GOT3 (cell line): ENCODE results near the gene C17orf113.

Source experiments
- DNase-seq: peaks from one replicate; lab custom pipeline; 2025; ENCODE audit warnings: mixed read lengths; lab: John Stamatoyannopoulos, UW

The C17orf113 gene

DNA sequence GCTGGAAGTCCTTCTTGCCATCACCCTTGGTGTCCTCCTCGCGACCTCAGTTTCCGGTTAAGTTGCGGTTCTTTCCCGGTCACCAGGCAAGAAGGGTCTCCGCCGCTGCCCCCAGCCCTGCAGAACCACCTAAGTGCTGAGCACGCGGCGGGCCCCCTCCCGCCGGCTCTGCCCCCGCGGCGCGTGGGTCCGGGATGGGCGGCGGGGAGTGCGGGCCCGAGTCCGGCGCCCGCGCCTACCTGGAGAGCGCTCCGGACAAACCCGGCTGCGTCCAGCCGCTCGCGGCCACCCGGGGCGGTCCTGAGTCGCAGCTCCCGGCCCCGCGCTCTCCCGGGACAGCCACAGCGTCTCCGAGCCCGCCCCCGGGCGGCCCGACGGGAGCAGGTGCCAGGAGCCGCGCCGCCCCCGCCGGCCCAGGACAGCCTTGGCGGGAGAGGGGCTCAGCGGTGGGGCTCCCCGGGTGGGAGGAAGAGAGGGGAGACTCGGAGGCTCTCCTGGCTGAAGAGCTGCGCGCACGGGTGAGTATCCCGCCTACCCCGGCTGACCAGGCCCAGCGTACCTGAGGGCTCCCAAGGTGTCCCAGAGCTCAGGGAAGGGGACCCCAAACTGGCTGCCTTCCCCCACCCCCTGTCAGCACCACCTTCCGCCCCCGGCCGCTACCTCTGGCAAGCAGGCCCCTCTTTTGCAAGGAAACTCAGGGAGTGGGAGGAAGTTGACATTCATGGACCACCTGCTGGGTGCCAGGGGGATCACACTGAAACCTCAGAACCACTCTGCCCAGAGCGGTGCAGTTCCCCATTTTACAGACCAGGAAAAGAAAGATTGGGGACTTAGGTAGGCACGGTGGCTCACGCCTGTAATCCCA is 22.2 kb upstream of the C17orf113 start:
- no peak for DNase-seq

DNA sequence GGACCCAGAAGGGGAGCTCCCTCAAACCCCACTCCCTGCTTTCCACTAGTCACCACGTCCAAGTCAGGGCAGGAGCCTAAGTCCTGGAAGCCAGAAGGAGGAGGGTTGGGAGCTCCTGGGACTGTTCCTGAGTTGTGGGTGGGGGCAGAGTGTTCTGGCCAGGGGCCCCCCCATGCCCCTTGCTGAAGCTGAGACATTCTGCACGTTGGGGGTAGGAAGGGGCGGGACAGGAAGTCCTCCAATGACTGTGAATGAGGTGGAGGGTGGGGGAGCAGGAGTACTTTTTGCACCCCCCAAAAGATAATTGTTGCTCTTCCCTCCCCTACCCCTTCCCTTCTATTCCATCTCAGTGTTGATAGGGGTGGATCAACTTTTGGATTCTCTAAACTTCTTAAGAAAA is 21.4 kb upstream of the C17orf113 start:
- no peak for DNase-seq

DNA sequence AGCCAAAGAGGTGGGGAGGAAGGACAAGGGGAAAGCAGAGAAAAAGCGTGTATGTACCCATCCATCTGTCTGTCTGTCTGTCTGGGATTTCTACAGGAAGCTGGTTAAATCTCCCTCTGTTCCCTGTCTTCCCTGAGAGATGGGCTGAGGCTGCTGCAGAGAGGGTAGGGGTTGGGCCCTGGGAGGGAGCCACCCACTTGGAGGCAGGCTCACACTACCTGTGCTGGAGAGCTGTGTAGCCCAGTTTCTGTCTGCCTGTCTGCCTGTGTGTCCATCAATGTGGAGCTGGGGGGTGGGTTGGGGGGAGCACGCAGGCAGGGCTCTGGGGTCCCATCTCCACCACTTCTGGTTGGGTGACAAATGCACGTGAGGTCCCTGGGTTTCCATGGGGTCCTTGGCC is 18.6 kb upstream of the C17orf113 start:
- no peak for DNase-seq

DNA sequence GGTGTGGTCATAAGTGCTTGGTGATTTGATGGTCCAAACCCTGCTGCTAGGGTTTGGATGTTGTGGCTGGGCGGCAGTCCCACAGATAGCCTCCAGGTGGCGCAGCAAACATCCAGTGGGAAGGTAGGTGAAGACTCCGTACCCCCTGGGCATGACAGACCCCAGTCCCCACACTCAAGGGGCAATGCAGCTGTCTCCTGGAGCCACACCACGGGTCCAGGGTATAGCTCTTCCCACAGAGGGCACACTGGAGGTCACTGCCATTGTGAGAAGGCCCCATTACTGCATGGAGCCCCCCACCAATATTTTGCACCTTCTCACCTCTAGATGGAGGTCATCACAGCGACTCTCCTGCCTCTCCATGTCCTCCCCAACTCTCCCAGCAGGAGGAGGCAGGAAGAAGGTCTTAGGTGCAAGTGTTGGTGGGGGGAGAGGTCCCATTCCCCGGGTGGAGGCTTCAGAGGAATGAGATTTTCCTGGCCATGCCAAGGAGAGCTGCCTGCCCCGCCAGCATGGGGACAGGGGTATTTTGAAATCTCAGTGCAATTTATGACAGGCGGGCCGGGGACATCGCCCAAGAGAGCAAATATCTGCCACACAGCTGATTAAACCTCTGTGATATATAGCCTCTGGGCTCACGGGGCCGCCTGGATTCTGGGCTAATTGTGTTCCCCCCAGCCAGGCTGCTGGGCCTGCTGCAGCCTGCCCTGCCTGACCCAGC is 17.1 kb upstream of the C17orf113 start:
- DNase-seq: no peak

DNA sequence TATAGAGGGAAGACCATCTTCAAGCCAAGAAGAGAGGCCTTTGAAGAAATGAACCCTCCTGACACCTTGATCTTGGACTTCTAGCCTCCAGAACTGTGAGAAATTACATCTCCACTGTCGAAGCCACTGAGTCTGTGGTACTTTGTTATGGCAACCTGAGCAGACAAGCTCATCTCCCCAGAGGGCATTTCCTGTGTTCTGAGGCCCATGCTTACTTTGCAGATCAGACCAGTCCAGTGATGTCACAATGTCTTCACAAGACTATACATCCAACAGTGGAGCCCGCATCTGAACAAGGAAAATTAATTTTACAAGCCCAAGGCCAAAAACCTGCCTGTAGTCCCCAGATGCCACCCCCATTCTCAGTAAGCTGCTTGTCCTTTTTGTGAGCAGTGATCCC is 14.8 kb upstream of the C17orf113 start:
- no peak for DNase-seq

DNA sequence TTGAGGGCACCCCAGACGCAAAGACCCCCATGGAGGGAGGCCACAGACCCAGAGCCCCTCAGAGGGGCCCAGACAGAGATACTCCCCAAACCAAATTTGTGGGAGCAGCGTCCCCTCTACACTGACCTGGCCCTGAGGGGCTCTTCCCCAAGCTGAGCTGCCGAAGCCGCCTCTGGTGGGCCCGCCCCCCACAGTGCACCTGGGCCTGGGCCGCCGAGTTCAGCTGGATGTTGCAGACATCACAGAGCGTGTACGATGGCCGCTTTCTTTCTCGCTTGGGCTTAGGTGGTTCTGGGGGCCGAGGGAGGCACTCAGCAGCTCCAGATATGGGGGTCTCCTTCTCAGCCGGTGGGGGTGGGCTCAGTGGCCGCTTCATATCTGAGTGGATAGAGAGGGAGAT is 12.3 kb upstream of the C17orf113 start:
- DNase-seq: no peak

DNA sequence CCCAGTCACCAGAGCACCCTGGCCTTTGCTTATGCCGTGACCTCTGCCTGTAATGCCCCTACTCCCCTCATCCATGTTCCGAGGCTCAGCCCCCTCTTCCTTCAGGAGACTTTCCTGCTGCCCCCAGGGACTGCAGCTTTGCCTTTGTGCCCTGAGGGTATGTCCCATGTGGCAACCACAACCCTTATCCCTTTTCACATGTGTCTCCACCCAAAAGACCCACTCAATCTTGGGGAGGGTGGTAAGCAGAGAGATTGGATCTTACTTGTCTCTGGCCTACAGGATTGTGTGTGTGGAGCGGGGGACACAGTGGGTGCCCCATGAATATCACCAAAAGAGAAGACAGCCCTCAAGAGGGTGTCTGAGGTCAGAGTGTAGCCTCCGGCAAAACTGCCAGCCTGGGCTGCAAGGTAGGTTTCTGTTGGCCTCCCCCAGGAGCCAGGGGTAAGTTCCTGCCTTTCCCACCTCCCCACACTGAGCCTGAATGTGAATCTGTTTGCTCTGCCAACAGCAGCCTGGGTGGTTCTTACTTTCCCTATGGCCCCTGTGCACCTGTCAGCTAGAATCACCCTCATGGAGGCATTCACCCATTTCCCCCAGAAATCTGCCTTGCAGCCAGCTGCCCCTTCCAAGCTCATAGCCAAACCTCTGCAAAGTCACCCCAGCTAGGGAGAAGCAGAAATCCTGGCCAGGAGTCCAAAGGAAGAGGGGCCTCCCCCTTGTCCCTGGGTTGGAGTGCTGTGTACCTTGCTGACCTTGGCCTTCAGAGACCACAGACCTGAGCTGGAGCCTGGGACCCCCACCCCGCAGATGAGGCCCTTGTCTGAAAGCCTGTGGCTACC is 11.5 kb upstream of the C17orf113 start:
- no peak for DNase-seq

DNA sequence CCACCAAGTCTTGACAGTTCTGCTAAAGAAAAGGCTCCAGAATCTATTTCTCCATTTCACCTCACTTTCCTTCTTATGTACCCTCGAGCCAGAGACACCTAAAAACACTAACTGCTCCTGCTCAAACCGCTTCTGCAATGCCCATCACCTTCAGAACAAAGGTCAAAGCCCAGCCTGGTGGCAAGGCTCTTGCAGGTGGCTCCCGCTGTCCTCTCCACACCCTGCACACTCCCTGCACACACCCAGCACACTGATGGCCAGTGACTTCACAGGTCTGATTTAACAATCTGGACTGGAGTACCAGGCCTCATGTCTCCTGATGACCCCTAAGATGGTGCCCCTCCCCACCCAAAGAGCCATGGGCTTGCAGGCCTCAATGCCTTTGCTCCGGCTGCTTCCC is 9.8 kb upstream of the C17orf113 start:
- DNase-seq: no peak

DNA sequence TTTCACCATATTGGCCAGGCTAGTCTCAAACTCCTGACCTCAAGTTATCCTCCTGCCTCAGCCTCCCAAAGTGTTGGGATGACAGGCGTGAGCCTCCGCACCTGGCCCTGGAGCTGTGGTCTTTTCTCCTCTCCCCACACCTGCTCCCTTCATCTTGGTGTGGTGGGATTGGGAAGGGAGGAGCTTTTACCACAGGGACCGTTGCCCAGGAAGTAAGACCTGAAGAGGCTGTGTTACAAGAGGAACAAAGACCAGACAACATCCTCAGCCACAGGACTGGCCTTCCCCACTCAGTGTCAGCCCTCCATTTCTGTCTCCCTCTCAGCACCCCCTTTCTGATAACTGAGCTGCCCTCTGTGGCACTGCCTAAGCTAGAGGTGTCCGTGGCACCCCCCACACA is 9.4 kb upstream of the C17orf113 start:
- no peak for DNase-seq

DNA sequence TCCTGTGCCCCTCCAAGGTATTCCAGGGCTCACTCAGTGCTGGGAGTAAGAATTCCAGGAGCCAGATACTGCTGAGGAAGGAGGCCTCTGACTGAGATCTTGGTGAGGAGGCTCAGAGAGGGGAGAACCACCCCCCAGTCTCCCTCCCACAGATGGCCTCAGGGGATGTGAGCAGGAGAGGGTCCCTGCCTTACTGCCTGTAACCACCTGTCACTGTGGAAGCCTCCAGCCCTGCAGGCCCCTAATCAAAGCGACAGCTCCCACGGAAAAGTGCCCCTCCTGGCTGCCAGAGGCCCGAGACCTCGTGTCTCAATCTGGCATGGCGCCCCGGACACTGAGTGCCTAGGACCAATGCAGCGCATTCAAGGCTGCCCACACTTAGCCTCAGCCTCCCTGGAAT is 7.7 kb upstream of the C17orf113 start:
- DNase-seq: no peak

DNA sequence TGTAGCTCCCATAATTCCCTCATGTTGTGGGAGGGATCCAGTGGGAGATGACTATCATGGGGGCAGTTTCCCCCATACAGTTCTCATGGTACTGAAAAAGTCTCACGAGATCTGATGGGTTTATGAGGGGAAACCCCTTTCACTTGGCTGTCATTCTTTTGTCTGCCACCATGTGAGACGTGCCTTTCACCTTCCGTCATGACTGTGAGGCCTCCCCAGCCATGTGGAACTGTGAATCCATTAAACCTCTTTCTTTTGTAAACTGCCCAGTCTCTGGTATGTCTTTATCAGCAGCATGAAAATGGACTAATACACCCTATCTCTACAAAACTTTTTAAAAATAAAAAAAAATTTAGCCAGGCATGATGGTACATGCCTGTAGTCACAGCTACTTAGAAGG is 6.2 kb upstream of the C17orf113 start:
- no peak for DNase-seq

DNA sequence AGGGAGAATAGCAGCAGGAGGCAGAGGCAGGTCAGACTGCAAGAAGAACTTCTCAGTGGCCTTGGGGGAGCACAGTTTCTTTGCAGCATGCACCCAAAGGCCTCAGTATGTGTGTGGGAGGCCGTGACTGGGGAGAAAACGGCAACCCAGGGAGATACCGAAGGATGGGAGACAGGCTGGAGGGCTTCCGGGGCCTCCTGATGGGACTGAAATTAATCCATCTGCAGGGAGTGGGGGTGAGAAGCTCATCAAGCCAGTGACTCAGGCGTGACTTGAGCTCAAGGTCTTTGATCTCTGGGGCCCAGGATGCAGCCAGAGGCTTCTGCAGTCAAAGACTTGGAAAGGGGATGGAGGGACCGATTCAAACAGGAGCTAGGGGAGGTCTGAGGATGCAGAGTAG is 5.1 kb upstream of the C17orf113 start:
- no peak for DNase-seq

DNA sequence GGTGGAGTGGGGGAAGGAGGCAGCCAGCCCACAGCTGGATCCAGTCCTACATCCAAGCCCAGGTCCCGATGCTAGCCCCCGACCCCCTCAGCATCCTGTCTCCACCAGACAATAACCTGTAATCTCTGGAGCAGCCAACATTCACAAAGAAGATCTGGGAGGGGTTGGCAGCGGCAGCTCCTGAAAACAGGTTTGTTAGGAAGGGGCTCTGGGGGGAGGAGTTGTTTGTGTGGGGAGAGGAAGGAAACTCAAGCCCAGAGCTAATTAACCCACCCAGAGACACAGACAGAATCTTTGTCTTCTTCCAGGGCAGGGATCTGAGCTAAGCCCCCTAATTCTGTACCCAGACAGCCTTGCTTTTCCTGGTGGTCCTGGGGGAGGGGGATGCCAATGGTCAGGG is 4.6 kb upstream of the C17orf113 start:
- DNase-seq: no peak

DNA sequence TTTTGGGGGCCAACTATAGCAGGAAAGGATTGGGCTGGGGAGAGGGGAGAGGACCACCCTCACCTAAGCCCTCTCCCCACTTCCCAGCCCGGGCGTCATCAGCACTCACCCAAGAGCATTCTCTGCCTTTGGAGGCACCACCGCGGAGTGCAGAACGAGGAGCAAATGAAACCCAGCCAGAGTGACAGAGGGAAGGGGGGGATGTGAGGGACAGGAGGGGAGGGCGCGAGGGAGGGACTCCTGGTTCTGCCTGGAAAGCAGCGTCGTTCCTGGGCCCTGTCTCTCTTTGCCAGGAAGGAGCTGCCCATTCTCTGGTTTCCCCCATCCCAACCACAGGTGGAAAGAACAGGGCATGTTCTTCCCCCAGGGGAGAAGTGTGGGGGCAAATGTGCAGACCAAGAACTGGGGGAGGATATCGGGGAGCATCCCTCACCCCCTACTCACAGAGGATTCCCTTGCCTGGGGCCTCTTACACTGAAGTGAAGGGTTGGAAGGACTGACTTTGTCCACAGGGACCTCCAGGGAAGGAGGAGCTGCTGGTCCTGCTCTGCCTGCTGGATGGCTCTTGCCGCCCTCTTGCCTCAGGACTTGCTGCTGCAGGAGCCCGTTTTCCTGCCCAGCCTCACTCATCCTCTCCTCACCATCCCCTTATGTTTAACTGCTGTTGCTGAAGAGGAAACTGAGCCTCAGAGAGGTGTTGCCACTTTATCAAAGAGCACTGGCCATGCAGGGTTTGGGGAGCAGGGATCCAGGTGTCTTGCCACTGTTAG is 3.5 kb upstream of the C17orf113 start:
- no peak for DNase-seq

DNA sequence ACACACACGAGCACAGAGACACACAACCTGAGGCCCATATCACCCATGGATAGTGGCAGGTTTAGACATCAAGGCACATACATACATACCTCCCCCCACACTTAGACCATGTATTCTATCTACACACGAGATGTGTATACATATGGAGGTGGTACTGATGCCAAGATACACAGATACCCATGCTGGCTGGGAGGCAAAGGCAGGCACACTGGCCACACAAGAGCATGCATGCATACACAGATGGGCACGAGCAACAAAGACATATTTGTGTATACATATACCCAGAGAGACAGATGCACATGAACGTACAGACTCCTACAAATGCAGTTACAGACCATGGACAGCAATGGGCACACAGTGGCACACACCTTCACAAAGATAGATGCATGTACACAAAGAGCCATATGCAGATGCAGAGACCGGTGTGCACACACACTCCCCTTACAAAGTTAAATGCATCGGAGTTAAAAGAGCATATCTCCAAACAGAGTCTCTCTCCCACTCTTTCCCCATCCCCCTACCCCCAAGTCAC is 2.0 kb upstream of the C17orf113 start:
- no peak for DNase-seq

DNA sequence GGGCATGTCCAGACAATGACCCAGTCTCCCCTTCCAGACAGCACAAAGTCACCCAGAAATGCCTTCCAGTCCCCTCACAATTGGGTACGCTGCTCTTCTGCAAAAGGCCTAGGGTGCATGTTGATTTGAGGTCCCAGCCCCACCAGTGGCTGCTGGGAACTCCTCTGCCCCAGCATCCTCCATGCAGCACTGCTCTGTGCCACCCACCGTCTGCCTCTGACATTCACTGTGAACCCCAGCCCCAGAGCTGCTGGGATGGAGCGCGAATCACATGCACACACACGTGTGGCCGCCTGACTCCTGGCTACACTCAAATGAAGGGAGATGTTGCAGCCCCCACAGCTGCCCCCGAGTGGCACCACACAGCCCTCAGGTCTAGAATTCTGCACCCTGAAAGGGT is 1.2 kb upstream of the C17orf113 start:
- no peak for DNase-seq

DNA sequence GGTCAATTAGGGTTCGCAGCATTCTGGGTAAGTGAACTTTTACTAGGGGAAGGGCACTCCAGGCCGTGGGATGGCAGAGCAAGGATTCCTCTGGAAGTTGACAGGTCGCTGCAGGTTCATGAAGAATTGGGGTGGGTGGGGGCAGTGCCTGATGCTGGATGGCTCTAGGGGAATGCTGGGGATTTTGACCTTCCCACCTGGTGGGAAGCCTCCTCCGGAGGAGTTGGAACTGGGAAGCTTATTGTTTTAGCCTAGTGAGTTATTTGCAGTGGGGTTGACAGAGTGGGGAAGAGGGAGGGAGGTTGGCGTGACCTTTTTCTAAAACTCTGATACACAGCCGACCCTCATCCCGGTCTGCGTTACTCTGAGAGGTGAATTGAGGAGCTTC is 606 bp upstream of the C17orf113 start:
- DNase-seq: no peak

DNA sequence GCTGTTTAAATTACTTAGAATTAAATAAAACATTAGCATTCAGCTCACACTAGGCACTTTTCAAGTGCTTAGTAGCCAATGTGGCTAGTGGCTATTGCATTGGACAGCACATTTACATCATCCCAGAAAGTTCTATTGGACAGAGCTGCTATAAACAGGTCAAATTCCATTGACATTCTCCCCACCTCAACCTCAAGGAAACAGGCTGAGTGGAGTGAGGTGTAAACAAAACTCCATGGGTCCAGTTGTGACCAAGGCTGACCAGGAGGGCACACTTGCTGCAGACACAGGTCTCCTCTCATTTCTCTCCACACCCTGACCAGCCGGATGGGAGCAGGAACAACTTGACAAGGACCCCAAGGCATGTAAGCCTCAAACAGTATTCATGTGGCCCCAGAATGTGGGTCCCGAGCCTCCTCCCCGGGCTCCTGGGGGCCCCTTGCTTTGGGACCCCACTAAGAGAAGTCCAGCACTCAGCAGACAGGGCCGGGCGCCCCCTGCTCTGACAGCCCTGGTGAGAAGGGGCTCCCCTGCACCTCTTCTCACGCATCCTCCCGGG is 488 bp downstream of the C17orf113 start:
- no peak for DNase-seq

DNA sequence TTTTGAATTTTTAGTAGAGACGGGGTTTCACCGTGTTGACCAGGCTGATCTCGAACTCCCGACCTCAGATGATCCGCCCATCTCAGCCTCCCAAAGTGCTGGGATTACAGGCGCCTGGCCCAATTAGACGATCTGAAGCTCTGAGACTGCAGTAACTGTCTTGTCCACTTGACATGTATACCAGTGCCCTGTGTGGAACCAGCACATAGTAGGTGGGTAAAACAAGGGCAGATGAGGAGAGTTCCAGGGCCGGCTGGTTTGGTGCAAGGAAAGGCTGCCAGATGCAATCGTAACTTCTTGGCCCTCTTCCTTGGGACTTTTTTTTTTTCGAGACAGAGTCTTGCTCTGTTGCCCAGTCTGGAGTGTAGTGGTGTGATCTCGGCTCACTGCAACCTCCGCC is 3.1 kb downstream of the C17orf113 start:
- no peak for DNase-seq

DNA sequence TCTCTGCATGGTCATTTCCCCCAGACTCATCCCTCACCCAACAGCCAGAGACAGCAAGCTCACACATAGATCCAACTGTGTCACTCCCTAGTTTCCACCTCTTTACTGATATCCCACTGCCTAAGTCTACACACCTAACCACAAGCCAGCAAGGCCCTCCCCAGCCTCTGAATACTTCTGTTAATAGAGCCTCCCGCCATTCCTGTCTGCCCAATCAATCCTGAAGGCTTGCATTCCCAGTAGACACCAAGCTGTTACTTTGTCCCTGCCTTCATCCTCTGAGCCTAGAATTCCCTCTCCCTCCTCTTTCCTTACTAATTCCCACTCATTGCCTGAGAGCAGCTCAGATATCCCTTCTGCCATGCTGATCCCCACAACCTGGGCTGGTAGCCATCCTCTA is 4.7 kb downstream of the C17orf113 start:
- DNase-seq: no peak

DNA sequence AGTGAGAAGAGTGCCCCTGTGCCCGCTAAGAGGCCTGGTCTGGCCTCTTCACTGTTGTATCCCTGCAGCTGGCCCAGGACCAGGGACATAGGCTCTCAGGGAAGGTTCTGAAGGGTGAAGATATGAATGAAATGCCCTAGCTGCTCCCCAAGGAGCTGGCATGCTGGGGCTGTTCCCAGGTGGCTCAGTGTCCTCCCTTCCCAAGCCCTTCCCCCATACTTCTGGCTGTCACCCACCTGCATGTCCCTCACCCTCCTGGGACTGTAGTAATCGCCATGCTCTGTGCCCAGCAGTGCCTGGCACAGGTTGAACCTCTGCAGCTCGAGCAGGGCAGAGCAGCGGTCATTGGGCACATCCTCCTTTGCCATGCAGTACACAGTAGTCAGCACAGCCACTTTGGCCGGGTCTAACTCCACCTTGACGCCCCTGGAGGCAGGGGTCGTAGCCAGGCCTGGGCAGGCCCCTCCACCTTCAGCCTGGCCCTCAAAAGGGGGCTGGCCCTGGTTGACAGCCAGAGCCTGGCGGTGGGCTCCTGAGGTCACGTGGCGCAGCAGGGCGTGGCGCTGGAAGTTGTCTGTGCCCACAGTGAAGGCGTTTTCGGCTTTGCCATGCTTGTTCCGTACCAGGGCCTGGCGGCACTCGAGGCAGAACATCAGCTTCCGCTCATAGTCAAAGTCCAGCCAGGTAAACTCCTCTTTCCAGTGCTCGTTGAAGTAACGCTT is 7.6 kb downstream of the C17orf113 start:
- DNase-seq: no peak
